SU-DHL-6 (cell line): Measurements from ENCODE around the gene TOX2.

Source experiments
- H2AFZ ChIP-seq: fragments of 200-600 bp; sonication (generic); 2 replicates; pipeline ENCODE4 v1.6.1; 2014; ENCODE audit warnings: low read depth, mild to moderate bottlenecking, moderate library complexity, mixed read lengths, antibody characterized with exemption, low read length; ENCODE audit not compliant: severe bottlenecking
- H3F3A ChIP-seq: fragments of 200-600 bp; shearing (Covaris generic); 2 replicates; pipeline ENCODE4 v1.6.0; 2016; ENCODE audit warnings: antibody characterized with exemption, mild to moderate bottlenecking; ENCODE audit not compliant: insufficient read depth
- H3K27ac ChIP-seq: fragments of 200-600 bp; sonication (generic); 2 replicates; pipeline ENCODE4 v1.5.1; 2016; ENCODE audit warnings: low read depth, mild to moderate bottlenecking, low read length, moderate library complexity, mixed read lengths
- H3K27me3 ChIP-seq: fragments of 200-600 bp; sonication (generic), shearing (Covaris generic); 2 replicates; pipeline ENCODE4 v1.6.0; 2014; ENCODE audit warnings: mild to moderate bottlenecking, low read length
- H3K36me3 ChIP-seq: fragments of 200-600 bp; sonication (generic); 2 replicates; pipeline ENCODE4 v1.6.1; 2014; ENCODE audit warnings: mild to moderate bottlenecking, low read length, mixed read lengths
- H3K4me2 ChIP-seq: fragments of 300-600, 200-600 bp; shearing (Covaris generic), sonication (generic); 2 replicates; pipeline ENCODE4 v1.6.0; 2014; ENCODE audit warnings: low read length, low read depth, mild to moderate bottlenecking; ENCODE audit not compliant: poor library complexity, severe bottlenecking
- H3K4me3 ChIP-seq: fragments of 200-600 bp; sonication (generic); 2 replicates; pipeline ENCODE4 v1.5.1; 2014; ENCODE audit warnings: antibody characterized with exemption, low read length, mild to moderate bottlenecking, mixed read lengths; ENCODE audit not compliant: insufficient read depth, poor library complexity, severe bottlenecking
- H3K79me2 ChIP-seq: fragments of 200-600 bp; sonication (generic); 2 replicates; pipeline ENCODE4 v1.6.1; 2014; ENCODE audit warnings: mild to moderate bottlenecking, low read length, moderate library complexity; ENCODE audit not compliant: insufficient read depth
- H3K9ac ChIP-seq: fragments of 200-600 bp; sonication (generic); 2 replicates; pipeline ENCODE4 v1.7.0; 2014; ENCODE audit warnings: mild to moderate bottlenecking, low read length
- H3K9me2 ChIP-seq: fragments of 200-600 bp; sonication (generic); replicated peaks from 2 replicates; pipeline ENCODE4 v1.6.1; 2014; ENCODE audit warnings: low read length; ENCODE audit not compliant: insufficient read depth
- H3K9me3 ChIP-seq: fragments of 200-600 bp; sonication (generic); 2 replicates; pipeline ENCODE4 v1.6.1; 2014; ENCODE audit warnings: low read length, mixed read lengths; ENCODE audit not compliant: insufficient read depth
- H4K20me1 ChIP-seq: fragments of 200-600 bp; sonication (generic); 2 replicates; pipeline ENCODE4 v1.6.1; 2014; ENCODE audit warnings: low read depth, mild to moderate bottlenecking, antibody characterized with exemption, low read length, moderate library complexity, mixed read lengths
- CTCF ChIP-seq: fragments of 200-600 bp; sonication (generic); IDR thresholded peaks from one replicate; pipeline ENCODE4 v1.5.1; 2017; ENCODE audit warnings: antibody characterized with exemption, mild to moderate bottlenecking, low read length, moderate library complexity; ENCODE audit not compliant: insufficient read depth, poor library complexity, severe bottlenecking
- EZH2phosphoT487 ChIP-seq: fragments of 200-600 bp; sonication (generic), shearing (Covaris generic); conservative IDR thresholded peaks from 2 replicates; pipeline ENCODE4 v1.6.1; 2018; ENCODE audit warnings: mild to moderate bottlenecking, antibody characterized with exemption, low read length, moderate library complexity, mixed read lengths

Gene TOX2

GRCh38 chr20:44095831-44096230 is 181.2 kb downstream of the TOX2 start:
- Histone ChIP-seq H3K27me3 (no peaks in the 10 kb centered on the region), H3K79me2 (no peaks in the 10 kb centered on the region), H3K4me2 (no peak overlapping the region), H2AFZ (no peak overlapping the region), H4K20me1 (no peaks in the 10 kb centered on the region), H3K9me3 (no peaks in the 10 kb centered on the region), H3K27ac (no peak overlapping the region), H3F3A (no peaks in the 10 kb centered on the region), H3K9ac (no peak overlapping the region), H3K36me3 (no peaks in the 10 kb centered on the region), H3K4me3 (no peak overlapping the region), H3K9me2 (no peaks in the 10 kb centered on the region)
- TF ChIP-seq CTCF, result no peak
- TF ChIP-seq EZH2phosphoT487, result no peak

DNA sequence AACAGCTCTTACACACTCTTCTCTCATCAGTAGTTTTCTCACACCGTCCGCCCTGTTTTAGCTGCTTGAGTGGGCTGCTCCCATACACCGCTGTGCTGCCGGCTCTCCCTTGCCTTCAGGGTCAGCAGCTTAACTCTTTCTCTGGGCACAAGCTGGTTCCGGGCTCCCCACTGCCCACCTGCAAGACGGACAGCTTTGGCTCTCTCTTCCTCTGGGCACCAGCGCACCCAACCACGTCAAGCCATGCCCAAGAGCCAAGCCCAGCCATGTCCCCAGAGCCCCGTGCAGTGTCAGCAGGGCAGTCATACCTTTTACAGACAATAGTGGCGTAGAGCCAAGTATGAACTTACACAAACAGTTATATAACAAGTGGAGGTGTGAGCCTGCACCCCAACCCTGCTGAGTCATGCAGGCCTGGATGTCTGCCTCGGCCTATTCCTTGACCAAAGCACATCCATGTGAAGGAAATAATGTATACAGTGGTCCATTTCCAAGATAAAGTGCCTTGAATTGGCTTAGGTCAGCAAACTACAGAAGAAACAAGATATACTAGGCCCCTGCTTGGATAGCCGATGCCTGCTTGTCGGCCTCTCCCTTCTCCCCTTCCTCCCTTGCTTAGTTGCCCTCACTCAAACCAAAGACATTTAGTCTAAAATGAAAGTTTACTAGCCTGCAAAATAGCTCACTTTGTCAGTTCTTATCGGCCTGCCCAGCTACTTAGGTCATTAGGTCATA is 183.0 kb downstream of the TOX2 start:
- no peak overlapping the region for H2AFZ ChIP-seq
- H3F3A ChIP-seq, result no peaks in the 10 kb centered on the region
- no peaks in the 10 kb centered on the region for H3K9me3 ChIP-seq
- TF ChIP-seq CTCF (no peak), EZH2phosphoT487 (no peak)
- H3K9me2 ChIP-seq, result no peaks in the 10 kb centered on the region
- H4K20me1 ChIP-seq, result no peaks in the 10 kb centered on the region
- no peak overlapping the region for H3K4me3 ChIP-seq
- no peaks in the 10 kb centered on the region for H3K36me3 ChIP-seq
- no peak overlapping the region for H3K27ac ChIP-seq
- H3K27me3 ChIP-seq, result no peaks in the 10 kb centered on the region
- H3K79me2 ChIP-seq, result no peaks in the 10 kb centered on the region
- no peak overlapping the region for H3K4me2 ChIP-seq
- no peak overlapping the region for H3K9ac ChIP-seq

DNA sequence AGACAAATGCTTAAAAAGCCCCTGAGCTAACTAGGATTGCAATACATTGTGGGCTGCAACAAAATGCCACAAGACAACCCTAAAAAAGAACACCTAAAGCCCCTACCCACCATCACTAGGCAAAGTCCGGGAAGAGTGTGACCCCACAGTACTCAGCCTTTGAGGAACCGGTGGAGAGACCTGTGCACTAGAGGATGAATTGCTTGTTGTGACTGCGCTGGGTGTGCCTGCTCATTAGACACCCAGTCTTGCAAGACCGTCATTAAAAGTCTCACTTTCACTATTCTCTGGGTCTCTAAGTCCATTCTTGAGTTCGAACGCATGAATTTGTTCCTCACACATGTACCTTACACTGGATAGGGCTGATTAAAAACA is 183.6 kb downstream of the TOX2 start:
- Histone ChIP-seq H3K4me2 (no peak overlapping the region), H3K27me3 (no peaks in the 10 kb centered on the region), H4K20me1 (no peaks in the 10 kb centered on the region), H3K9me2 (no peaks in the 10 kb centered on the region), H3K27ac (no peak overlapping the region), H3K9me3 (no peaks in the 10 kb centered on the region), H3K79me2 (no peaks in the 10 kb centered on the region), H2AFZ (no peak overlapping the region), H3F3A (no peaks in the 10 kb centered on the region), H3K9ac (no peak overlapping the region), H3K36me3 (no peaks in the 10 kb centered on the region), H3K4me3 (no peak overlapping the region)
- TF ChIP-seq CTCF (no peak), EZH2phosphoT487 (no peak)
